ENCODE results near the gene APOM. TPM values are rescaled to one million over a fixed set of nuclear protein-coding genes. Genes with fewer than 3 reads are reported as not detected.

The APOM gene
- total RNA-seq, 1 experiment from 2014 or later = 3.5 TPM

DNA sequence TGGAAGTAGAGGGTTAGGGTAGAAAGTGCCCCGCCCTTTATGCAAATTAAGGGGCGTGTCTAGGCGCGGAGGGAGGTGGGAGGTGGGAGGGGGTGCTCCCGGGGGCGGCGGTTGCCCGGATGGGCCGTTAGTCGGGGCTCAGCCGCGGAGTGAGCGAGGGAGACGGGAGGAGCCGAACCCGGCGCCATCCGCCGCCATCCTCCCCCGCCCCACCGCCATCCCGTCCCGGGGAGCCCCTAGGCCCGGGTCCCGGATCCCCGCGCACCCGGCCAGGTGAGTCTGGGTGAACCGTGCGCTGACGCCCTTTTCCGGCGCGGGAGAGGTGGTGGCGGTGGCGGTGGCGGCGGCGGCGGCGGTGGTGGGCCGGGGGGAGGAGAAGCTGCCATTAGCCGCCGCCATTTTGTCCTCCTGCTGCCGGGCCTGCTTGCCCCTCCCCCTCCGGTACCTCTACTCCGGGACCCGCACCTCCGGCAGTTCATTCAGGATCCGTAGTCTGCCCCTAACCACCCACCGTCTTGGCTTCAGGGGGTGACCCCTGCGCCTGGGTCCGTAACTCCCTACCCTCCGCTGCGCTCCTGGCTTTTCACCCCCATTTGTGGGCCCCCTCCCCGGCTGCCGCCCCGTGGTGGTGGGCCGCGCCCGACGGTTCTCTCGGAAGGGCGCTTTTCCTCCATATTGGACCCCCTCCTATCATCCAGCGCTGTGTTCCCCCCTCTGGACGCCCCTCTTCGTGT is 34.9 kb upstream of the APOM start, which contains the start of gene PRRC2A (continued):
- TF ChIP-seq, protein P1, sequence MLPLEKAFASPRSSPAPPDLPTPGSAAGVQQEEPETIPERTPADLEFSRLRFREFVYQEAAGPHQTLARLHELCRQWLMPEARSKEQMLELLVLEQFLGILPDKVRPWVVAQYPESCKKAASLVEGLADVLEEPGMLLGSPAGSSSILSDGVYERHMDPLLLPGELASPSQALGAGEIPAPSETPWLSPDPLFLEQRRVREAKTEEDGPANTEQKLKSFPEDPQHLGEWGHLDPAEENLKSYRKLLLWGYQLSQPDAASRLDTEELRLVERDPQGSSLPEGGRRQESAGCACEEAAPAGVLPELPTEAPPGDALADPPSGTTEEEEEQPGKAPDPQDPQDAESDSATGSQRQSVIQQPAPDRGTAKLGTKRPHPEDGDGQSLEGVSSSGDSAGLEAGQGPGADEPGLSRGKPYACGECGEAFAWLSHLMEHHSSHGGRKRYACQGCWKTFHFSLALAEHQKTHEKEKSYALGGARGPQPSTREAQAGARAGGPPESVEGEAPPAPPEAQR (CRISPR knock-in tag; IDR thresholded peaks at IDR 0.05) = no peak
- TF ChIP-seq EMX1 (CRISPR knock-in tag; IDR thresholded peaks at IDR 0.05) (no peak), NR3C1 (CRISPR knock-in tag; conservative IDR thresholded peaks at IDR 0.05; ENCODE audit: low read depth) (no peak), NFE2L1 (CRISPR knock-in tag; IDR thresholded peaks at IDR 0.05) (no peak), MYBL2 (CRISPR knock-in tag; IDR thresholded peaks at IDR 0.05) (no peak), CREB1 (CRISPR knock-in tag; IDR thresholded peaks at IDR 0.05) (no peak), ZNF232 (CRISPR knock-in tag; IDR thresholded peaks at IDR 0.05) (peak; percentile 62; the same call in 1 of the 2 replicates), CBFB (CRISPR knock-in tag; IDR thresholded peaks at IDR 0.05; ENCODE audit: low read depth) (no peak)
- TF ChIP-seq, protein P2, sequence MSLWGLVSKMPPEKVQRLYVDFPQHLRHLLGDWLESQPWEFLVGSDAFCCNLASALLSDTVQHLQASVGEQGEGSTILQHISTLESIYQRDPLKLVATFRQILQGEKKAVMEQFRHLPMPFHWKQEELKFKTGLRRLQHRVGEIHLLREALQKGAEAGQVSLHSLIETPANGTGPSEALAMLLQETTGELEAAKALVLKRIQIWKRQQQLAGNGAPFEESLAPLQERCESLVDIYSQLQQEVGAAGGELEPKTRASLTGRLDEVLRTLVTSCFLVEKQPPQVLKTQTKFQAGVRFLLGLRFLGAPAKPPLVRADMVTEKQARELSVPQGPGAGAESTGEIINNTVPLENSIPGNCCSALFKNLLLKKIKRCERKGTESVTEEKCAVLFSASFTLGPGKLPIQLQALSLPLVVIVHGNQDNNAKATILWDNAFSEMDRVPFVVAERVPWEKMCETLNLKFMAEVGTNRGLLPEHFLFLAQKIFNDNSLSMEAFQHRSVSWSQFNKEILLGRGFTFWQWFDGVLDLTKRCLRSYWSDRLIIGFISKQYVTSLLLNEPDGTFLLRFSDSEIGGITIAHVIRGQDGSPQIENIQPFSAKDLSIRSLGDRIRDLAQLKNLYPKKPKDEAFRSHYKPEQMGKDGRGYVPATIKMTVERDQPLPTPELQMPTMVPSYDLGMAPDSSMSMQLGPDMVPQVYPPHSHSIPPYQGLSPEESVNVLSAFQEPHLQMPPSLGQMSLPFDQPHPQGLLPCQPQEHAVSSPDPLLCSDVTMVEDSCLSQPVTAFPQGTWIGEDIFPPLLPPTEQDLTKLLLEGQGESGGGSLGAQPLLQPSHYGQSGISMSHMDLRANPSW (CRISPR knock-in tag; conservative IDR thresholded peaks at IDR 0.05; ENCODE audit: low read depth) = no peak
- TF ChIP-seq, protein P3, sequence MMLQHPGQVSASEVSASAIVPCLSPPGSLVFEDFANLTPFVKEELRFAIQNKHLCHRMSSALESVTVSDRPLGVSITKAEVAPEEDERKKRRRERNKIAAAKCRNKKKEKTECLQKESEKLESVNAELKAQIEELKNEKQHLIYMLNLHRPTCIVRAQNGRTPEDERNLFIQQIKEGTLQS (CRISPR knock-in tag; conservative IDR thresholded peaks at IDR 0.05) = no peak
- TF ChIP-seq, protein P4, sequence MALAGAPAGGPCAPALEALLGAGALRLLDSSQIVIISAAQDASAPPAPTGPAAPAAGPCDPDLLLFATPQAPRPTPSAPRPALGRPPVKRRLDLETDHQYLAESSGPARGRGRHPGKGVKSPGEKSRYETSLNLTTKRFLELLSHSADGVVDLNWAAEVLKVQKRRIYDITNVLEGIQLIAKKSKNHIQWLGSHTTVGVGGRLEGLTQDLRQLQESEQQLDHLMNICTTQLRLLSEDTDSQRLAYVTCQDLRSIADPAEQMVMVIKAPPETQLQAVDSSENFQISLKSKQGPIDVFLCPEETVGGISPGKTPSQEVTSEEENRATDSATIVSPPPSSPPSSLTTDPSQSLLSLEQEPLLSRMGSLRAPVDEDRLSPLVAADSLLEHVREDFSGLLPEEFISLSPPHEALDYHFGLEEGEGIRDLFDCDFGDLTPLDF (CRISPR knock-in tag; IDR thresholded peaks at IDR 0.05) = no peak
- TF ChIP-seq, protein P5, sequence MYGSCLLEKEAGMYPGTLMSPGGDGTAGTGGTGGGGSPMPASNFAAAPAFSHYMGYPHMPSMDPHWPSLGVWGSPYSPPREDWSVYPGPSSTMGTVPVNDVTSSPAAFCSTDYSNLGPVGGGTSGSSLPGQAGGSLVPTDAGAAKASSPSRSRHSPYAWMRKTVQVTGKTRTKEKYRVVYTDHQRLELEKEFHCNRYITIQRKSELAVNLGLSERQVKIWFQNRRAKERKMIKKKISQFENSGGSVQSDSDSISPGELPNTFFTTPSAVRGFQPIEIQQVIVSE (CRISPR knock-in tag; IDR thresholded peaks at IDR 0.05; ENCODE audit: borderline replicate concordance) = no peak
- TF ChIP-seq, protein P6, sequence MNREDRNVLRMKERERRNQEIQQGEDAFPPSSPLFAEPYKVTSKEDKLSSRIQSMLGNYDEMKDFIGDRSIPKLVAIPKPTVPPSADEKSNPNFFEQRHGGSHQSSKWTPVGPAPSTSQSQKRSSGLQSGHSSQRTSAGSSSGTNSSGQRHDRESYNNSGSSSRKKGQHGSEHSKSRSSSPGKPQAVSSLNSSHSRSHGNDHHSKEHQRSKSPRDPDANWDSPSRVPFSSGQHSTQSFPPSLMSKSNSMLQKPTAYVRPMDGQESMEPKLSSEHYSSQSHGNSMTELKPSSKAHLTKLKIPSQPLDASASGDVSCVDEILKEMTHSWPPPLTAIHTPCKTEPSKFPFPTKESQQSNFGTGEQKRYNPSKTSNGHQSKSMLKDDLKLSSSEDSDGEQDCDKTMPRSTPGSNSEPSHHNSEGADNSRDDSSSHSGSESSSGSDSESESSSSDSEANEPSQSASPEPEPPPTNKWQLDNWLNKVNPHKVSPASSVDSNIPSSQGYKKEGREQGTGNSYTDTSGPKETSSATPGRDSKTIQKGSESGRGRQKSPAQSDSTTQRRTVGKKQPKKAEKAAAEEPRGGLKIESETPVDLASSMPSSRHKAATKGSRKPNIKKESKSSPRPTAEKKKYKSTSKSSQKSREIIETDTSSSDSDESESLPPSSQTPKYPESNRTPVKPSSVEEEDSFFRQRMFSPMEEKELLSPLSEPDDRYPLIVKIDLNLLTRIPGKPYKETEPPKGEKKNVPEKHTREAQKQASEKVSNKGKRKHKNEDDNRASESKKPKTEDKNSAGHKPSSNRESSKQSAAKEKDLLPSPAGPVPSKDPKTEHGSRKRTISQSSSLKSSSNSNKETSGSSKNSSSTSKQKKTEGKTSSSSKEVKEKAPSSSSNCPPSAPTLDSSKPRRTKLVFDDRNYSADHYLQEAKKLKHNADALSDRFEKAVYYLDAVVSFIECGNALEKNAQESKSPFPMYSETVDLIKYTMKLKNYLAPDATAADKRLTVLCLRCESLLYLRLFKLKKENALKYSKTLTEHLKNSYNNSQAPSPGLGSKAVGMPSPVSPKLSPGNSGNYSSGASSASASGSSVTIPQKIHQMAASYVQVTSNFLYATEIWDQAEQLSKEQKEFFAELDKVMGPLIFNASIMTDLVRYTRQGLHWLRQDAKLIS (CRISPR knock-in tag; IDR thresholded peaks at IDR 0.05; ENCODE audit: borderline replicate concordance) = no peak
- TF ChIP-seq, protein P7, sequence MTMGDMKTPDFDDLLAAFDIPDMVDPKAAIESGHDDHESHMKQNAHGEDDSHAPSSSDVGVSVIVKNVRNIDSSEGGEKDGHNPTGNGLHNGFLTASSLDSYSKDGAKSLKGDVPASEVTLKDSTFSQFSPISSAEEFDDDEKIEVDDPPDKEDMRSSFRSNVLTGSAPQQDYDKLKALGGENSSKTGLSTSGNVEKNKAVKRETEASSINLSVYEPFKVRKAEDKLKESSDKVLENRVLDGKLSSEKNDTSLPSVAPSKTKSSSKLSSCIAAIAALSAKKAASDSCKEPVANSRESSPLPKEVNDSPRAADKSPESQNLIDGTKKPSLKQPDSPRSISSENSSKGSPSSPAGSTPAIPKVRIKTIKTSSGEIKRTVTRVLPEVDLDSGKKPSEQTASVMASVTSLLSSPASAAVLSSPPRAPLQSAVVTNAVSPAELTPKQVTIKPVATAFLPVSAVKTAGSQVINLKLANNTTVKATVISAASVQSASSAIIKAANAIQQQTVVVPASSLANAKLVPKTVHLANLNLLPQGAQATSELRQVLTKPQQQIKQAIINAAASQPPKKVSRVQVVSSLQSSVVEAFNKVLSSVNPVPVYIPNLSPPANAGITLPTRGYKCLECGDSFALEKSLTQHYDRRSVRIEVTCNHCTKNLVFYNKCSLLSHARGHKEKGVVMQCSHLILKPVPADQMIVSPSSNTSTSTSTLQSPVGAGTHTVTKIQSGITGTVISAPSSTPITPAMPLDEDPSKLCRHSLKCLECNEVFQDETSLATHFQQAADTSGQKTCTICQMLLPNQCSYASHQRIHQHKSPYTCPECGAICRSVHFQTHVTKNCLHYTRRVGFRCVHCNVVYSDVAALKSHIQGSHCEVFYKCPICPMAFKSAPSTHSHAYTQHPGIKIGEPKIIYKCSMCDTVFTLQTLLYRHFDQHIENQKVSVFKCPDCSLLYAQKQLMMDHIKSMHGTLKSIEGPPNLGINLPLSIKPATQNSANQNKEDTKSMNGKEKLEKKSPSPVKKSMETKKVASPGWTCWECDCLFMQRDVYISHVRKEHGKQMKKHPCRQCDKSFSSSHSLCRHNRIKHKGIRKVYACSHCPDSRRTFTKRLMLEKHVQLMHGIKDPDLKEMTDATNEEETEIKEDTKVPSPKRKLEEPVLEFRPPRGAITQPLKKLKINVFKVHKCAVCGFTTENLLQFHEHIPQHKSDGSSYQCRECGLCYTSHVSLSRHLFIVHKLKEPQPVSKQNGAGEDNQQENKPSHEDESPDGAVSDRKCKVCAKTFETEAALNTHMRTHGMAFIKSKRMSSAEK (CRISPR knock-in tag; IDR thresholded peaks at IDR 0.05; ENCODE audit: borderline replicate concordance) = no peak
- TF ChIP-seq, protein P8, sequence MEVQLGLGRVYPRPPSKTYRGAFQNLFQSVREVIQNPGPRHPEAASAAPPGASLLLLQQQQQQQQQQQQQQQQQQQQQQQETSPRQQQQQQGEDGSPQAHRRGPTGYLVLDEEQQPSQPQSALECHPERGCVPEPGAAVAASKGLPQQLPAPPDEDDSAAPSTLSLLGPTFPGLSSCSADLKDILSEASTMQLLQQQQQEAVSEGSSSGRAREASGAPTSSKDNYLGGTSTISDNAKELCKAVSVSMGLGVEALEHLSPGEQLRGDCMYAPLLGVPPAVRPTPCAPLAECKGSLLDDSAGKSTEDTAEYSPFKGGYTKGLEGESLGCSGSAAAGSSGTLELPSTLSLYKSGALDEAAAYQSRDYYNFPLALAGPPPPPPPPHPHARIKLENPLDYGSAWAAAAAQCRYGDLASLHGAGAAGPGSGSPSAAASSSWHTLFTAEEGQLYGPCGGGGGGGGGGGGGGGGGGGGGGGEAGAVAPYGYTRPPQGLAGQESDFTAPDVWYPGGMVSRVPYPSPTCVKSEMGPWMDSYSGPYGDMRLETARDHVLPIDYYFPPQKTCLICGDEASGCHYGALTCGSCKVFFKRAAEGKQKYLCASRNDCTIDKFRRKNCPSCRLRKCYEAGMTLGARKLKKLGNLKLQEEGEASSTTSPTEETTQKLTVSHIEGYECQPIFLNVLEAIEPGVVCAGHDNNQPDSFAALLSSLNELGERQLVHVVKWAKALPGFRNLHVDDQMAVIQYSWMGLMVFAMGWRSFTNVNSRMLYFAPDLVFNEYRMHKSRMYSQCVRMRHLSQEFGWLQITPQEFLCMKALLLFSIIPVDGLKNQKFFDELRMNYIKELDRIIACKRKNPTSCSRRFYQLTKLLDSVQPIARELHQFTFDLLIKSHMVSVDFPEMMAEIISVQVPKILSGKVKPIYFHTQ (CRISPR knock-in tag; IDR thresholded peaks at IDR 0.05) = no peak; the same call in 1 of the 2 replicates
- TF ChIP-seq, protein P9, sequence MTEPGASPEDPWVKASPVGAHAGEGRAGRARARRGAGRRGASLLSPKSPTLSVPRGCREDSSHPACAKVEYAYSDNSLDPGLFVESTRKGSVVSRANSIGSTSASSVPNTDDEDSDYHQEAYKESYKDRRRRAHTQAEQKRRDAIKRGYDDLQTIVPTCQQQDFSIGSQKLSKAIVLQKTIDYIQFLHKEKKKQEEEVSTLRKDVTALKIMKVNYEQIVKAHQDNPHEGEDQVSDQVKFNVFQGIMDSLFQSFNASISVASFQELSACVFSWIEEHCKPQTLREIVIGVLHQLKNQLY (CRISPR knock-in tag; IDR thresholded peaks at IDR 0.05) = no peak
